A549 (cell line): Measurements from ENCODE around the gene MBOAT2.

ENCODE experiments used
- HOXB13 ChIP-seq: fragments of 250-450 bp; sonication (Bioruptor Pico); IDR thresholded peaks from 2 replicates; pipeline ENCODE4 v1.5.0; 2020; ENCODE audit warnings: low read depth, mild to moderate bottlenecking, moderate library complexity
- POLR2A ChIP-seq: IDR thresholded peaks from 2 replicates; pipeline ENCODE4 v1.6.1; 2012; ENCODE audit warnings: mild to moderate bottlenecking, low read length
- TF ChIP-seq, protein P1 (sequence below): fragments of >200 bp; sonication (Bioruptor Twin); formaldehyde crosslinking; IDR thresholded peaks from 3 replicates; pipeline ENCODE4 v1.5.1; 2016

DNA sequence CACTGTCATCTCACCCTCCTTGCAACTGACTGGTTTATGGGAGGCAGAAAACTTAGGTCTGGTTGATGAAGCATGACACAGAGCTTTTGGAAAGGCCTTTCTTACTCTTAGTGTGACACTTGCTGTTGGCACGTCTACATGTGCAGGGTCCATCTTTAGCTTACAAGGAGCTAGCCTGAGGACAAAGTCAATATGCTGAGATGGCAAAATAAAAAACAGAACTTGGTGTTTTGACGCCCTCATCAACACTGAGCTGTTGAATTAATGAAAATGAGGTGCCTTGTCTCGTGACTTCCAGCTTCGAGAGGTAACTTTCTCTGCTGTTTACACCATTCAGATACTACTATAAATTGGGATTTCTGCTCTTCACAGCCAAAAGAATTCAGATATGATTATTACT is 87.5 kb downstream of the MBOAT2 start:
- TF ChIP-seq POLR2A = no peak
- TF ChIP-seq, protein P1, sequence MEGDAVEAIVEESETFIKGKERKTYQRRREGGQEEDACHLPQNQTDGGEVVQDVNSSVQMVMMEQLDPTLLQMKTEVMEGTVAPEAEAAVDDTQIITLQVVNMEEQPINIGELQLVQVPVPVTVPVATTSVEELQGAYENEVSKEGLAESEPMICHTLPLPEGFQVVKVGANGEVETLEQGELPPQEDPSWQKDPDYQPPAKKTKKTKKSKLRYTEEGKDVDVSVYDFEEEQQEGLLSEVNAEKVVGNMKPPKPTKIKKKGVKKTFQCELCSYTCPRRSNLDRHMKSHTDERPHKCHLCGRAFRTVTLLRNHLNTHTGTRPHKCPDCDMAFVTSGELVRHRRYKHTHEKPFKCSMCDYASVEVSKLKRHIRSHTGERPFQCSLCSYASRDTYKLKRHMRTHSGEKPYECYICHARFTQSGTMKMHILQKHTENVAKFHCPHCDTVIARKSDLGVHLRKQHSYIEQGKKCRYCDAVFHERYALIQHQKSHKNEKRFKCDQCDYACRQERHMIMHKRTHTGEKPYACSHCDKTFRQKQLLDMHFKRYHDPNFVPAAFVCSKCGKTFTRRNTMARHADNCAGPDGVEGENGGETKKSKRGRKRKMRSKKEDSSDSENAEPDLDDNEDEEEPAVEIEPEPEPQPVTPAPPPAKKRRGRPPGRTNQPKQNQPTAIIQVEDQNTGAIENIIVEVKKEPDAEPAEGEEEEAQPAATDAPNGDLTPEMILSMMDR = no peak
- no peak for TF ChIP-seq HOXB13 (CRISPR knock-in tag)
